ENCODE data around the gene OR3A2. TPM values are rescaled to one million over a fixed set of nuclear protein-coding genes. Genes with fewer than 3 reads are reported as not detected.
A peak's percentile ranks its signal among the peaks of the same experiment; 100 is the strongest.
"Not testable (repeated sequence)": the region's sequence is repeated elsewhere in the genome, so short reads cannot be mapped to it uniquely, and the experiment has no call there.

The OR3A2 gene
- total RNA-seq (ENCODE audit: low replicate concordance), result 0.15 TPM in 1 of 2 replicates, not detected in the other

GRCh38 chr17:3385869-3386816, at the start of gene OR3A2:
Gene OR3A2, minus strand, starts transcription at chr17:3386308.
- peaks cover 2% of the 10 kb centered on the region for H3K27me3 Mint-ChIP-seq (ENCODE audit: insufficient read depth, low read depth)
- no peaks in the 10 kb centered on the region for H3F3A ChIP-seq (ENCODE audit: low read depth)
- no peaks in the 10 kb centered on the region for H3K27me3 ChIP-seq
- H3K4me1 Mint-ChIP-seq, result no peaks in the 10 kb centered on the region
- no peaks in the 10 kb centered on the region for H3K36me3 ChIP-seq
- H2AFZ ChIP-seq (replicated peaks), result no peak within 1 kb of the TSS
- no peaks in the 10 kb centered on the region for H3K9me3 Mint-ChIP-seq
- no peak within 1 kb of the TSS for H3K4me3 ChIP-seq
- H3K27ac ChIP-seq, result no peak within 1 kb of the TSS
- TF ChIP-seq EZH2 (IDR thresholded peaks at IDR 0.05) (no peak), EZH2phosphoT487 (IDR thresholded peaks at IDR 0.05) (no peak), CTCF (IDR thresholded peaks at IDR 0.05) (no peak)
- no peaks in the 10 kb centered on the region for H4K20me1 ChIP-seq (ENCODE audit: low read depth)
- no peaks in the 10 kb centered on the region for H3K36me3 Mint-ChIP-seq
- H3K4me3 Mint-ChIP-seq, result no peak within 1 kb of the TSS
- no peak within 1 kb of the TSS for H3K9ac ChIP-seq
- DNase-seq (ENCODE audit: low spot score), result peak; percentile 1
- H3K27ac Mint-ChIP-seq, result no peak within 1 kb of the TSS
- H3K4me2 ChIP-seq, result no peak within 1 kb of the TSS
- H3K9me3 ChIP-seq (ENCODE audit: low read depth), result peaks cover 6% of the 10 kb centered on the region
- no peaks in the 10 kb centered on the region for H3K79me2 ChIP-seq (ENCODE audit: low read depth)
- H3K4me1 ChIP-seq, result no peaks in the 10 kb centered on the region

GRCh38 chr17:3433741-3434140, 47.6 kb upstream of the OR3A2 start, which contains the start of gene OR1E2:
Gene OR1E2, minus strand, starts transcription at chr17:3433841. Its CDS starts 0 bp downstream, at chr17:3433841.
- no peaks in the 10 kb centered on the region for H3K36me3 ChIP-seq
- no peak within 1 kb of the TSS for H3K4me3 Mint-ChIP-seq
- no peaks in the 10 kb centered on the region for H3F3A ChIP-seq (ENCODE audit: low read depth)
- H3K4me1 ChIP-seq, result no peaks in the 10 kb centered on the region
- no peak within 1 kb of the TSS for H3K27ac Mint-ChIP-seq
- no peak within 1 kb of the TSS for H3K4me2 ChIP-seq
- no peaks in the 10 kb centered on the region for H3K36me3 Mint-ChIP-seq
- H3K4me1 Mint-ChIP-seq, result no peaks in the 10 kb centered on the region
- H3K27me3 Mint-ChIP-seq (ENCODE audit: insufficient read depth, low read depth), result peaks cover 4% of the 10 kb centered on the region
- peaks cover 7% of the 10 kb centered on the region for H3K9me3 Mint-ChIP-seq
- H3K79me2 ChIP-seq (ENCODE audit: low read depth), result no peaks in the 10 kb centered on the region
- no peak within 1 kb of the TSS for H2AFZ ChIP-seq (replicated peaks)
- DNase-seq (ENCODE audit: low spot score), result no peak
- H4K20me1 ChIP-seq (ENCODE audit: low read depth), result no peaks in the 10 kb centered on the region
- H3K27ac ChIP-seq, result no peak within 1 kb of the TSS
- no peak within 1 kb of the TSS for H3K9ac ChIP-seq
- no peaks in the 10 kb centered on the region for H3K27me3 ChIP-seq
- no peak within 1 kb of the TSS for H3K4me3 ChIP-seq
- TF ChIP-seq EZH2 (IDR thresholded peaks at IDR 0.05) (no peak), EZH2phosphoT487 (IDR thresholded peaks at IDR 0.05) (no peak), CTCF (IDR thresholded peaks at IDR 0.05) (no peak)
- H3K9me3 ChIP-seq (ENCODE audit: low read depth), result no peaks in the 10 kb centered on the region

- H3K4me1 ChIP-seq; H3K4me2 ChIP-seq; H3K4me1 Mint-ChIP-seq; H3K9me3 ChIP-seq (ENCODE audit: low read depth); H3K27me3 Mint-ChIP-seq (ENCODE audit: insufficient read depth, low read depth); H3K36me3 ChIP-seq; H2AFZ ChIP-seq (replicated peaks); H3K9me3 Mint-ChIP-seq; H4K20me1 ChIP-seq (ENCODE audit: low read depth); H3K27ac Mint-ChIP-seq; H3K27ac ChIP-seq; H3K36me3 Mint-ChIP-seq; H3K9ac ChIP-seq; H3F3A ChIP-seq (ENCODE audit: low read depth); H3K79me2 ChIP-seq (ENCODE audit: low read depth); H3K4me3 Mint-ChIP-seq; H3K4me3 ChIP-seq; H3K27me3 ChIP-seq: not testable (repeated sequence)
- peak; percentile 24 for DNase-seq (ENCODE audit: low spot score)
Measured at GRCh38 chr17:3433215-3433614, 47.1 kb upstream of the OR3A2 start.

- Histone ChIP-seq H3K4me1 (no peaks in the 10 kb centered on the region), H3K4me3 (no peak overlapping the region), H3K9ac (no peak overlapping the region), H3K27me3 (no peaks in the 10 kb centered on the region), H3K79me2 (ENCODE audit: low read depth) (no peaks in the 10 kb centered on the region), H4K20me1 (ENCODE audit: low read depth) (no peaks in the 10 kb centered on the region), H2AFZ (replicated peaks) (no peak overlapping the region), H3K9me3 (ENCODE audit: low read depth) (peaks cover 11% of the 10 kb centered on the region), H3F3A (ENCODE audit: low read depth) (no peaks in the 10 kb centered on the region), H3K36me3 (no peaks in the 10 kb centered on the region), H3K4me2 (no peak overlapping the region), H3K27ac (no peak overlapping the region)
- no peaks in the 10 kb centered on the region for H3K36me3 Mint-ChIP-seq
- no peak for DNase-seq (ENCODE audit: low spot score)
- no peaks in the 10 kb centered on the region for H3K4me1 Mint-ChIP-seq
- no peaks in the 10 kb centered on the region for H3K9me3 Mint-ChIP-seq
- H3K27me3 Mint-ChIP-seq (ENCODE audit: insufficient read depth, low read depth), result peaks cover 9% of the 10 kb centered on the region
- TF ChIP-seq EZH2 (IDR thresholded peaks at IDR 0.05), result no peak
- no peak for TF ChIP-seq CTCF (IDR thresholded peaks at IDR 0.05)
- no peak for TF ChIP-seq EZH2phosphoT487 (IDR thresholded peaks at IDR 0.05)
- no peak overlapping the region for H3K4me3 Mint-ChIP-seq
- H3K27ac Mint-ChIP-seq, result no peak overlapping the region
Measured at GRCh38 chr17:3418222-3418621, 32.1 kb upstream of the OR3A2 start.
